Measurements from ENCODE around the gene A2ML1.

The A2ML1 gene

DNA sequence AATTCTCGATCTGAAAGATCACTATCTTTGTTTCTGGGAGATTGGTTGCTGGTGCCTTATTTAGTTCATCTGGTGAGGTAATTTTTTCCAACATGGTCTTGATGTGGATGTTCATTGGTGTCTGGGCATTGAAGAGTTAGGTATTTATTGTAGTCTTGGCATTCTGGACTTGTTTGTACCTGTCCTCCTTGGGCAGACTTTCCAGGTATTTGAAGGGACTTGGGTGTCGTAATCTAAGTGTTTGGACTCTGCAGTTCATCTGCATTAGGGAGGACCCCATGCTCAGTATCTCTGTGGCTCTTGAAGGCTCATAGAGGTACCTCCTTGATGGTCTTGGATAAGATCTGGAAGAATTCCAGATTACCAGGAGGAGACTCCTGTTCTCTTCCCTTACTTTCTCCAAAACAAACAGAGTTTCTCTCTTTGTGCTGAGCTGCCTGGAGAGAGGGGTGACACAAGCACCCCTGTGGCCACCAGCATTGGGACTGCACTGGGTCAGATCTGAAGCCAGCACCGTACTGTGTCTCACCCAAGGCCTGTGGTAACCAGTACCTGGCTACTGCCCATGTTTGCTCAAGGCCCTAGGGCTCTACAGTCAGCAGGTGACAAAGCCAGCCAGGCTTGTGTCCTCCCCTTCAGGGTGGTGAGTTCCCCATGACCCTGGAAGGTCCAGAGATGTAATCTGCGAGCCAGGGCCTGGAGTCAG lies 5.3 kb downstream of the A2ML1 start:
- no peak for TF ChIP-seq ZFX (IDR thresholded peaks at IDR 0.05; ENCODE audit: borderline replicate concordance)
- TF ChIP-seq, protein P1, sequence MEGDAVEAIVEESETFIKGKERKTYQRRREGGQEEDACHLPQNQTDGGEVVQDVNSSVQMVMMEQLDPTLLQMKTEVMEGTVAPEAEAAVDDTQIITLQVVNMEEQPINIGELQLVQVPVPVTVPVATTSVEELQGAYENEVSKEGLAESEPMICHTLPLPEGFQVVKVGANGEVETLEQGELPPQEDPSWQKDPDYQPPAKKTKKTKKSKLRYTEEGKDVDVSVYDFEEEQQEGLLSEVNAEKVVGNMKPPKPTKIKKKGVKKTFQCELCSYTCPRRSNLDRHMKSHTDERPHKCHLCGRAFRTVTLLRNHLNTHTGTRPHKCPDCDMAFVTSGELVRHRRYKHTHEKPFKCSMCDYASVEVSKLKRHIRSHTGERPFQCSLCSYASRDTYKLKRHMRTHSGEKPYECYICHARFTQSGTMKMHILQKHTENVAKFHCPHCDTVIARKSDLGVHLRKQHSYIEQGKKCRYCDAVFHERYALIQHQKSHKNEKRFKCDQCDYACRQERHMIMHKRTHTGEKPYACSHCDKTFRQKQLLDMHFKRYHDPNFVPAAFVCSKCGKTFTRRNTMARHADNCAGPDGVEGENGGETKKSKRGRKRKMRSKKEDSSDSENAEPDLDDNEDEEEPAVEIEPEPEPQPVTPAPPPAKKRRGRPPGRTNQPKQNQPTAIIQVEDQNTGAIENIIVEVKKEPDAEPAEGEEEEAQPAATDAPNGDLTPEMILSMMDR (IDR thresholded peaks at IDR 0.05): no peak
- no peak overlapping the region for H3K27ac ChIP-seq

DNA sequence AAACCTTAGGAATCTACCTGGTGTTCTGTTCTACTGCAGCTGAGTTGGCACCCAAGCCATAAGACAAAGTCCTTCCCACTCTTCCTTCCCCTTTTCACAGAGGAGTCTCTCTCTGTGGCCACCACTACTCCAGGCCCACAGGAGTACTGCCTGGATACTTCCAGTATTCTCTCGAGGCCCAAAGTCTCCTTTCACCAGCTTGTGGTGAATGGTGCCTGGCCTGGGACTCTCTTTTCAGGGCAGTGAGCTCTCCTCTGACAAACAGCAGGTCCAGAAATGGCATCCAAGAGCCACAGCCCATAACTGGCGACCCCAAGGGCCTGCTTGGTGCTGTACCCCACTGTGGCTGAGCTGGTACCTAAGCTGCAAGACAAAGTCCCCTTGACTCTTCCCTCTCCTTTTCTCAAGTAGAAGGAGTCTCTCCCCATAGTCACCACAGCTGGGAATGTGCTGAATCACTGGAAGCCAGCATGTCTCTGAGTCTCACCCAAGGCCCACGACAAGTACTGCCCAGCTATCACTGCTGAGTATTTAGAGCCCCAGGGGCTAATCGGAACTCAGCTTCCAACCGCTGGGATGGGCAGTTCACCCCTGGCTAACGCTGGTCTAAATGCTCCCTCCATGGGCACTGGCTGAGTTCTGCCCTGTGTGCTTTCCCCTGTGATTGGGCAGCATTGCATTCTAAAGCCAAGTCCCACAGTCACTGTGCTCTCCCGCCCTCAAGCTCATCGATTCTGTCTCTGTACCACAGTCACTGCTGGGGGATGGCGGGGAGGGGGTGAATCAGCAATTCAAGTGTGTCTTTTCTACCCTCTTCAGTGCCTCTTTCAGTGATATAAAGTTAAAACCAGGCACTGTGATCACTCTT lies 6.1 kb downstream of the A2ML1 start:
- no peak for TF ChIP-seq ZFX (IDR thresholded peaks at IDR 0.05; ENCODE audit: borderline replicate concordance)
- TF ChIP-seq, protein P1 (IDR thresholded peaks at IDR 0.05): no peak
- no peak overlapping the region for H3K27ac ChIP-seq

DNA sequence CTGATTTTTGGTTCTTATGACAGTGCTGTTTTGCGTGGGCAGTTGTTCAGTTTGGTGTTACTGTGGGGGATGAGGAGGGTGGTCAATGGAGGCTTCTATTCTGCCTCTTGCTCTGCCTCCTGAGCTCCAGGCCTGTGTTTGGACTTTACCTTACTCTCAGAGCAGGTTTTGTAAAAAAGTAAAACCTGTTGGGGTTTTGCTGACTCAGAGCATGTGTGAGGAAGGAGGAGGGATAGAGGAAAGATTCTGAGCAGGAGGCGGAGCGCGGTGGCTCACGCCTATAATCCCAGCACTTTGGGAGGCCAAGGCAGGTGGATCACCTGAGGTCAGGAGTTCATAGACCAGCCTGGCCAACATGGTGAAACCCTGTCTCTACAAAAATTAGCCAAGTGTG lies 6.7 kb downstream of the A2ML1 start:
- no peak for TF ChIP-seq ZFX (IDR thresholded peaks at IDR 0.05; ENCODE audit: borderline replicate concordance)
- TF ChIP-seq, protein P1 (IDR thresholded peaks at IDR 0.05): no peak

DNA sequence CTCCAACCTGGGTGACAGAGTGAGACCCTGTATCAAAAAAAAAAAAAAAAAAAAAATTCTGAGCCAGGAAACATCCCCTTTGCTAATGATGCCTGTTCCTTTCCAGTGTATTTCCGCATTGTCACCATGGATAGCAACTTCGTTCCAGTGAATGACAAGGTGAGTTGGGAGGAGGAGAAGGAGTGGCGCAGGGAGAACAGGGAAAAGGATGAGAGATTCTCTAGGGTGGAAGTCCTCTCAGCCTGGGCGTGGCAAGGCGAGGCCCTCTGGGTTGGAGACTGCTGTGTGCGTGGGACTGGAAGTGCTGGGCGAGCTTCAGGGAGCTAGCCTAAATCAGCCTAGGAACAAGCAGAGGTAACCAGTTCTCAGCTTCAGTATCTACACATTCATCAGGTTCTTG lies 7.2 kb downstream of the A2ML1 start:
- no peak overlapping the region for H3K27ac ChIP-seq

More for the DNA sequence above, 6.7 kb downstream of the A2ML1 start:
- H3K27ac ChIP-seq: no peak overlapping the region

DNA sequence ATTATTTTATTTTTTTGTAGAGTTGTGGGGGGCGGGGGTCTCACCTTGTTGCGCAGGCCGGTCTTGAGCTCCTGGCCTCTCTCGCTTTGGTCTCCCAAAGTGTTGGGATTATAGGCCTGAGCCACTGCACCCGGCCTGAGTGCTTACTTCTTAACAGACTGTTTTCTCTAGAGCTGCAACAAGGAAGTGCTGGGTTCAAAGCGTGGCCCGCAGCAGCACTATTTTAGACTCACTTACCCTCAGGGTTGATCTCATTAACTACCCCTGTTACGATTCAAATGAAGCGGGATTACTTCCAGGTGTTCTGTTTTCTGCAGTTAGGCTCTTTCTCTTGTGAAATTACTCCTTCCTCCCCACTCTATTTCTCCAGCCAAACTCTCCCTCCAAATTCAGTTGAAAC lies 8.7 kb downstream of the A2ML1 start:
- TF ChIP-seq, protein P1 (IDR thresholded peaks at IDR 0.05): no peak
- no peak for TF ChIP-seq ZFX (IDR thresholded peaks at IDR 0.05; ENCODE audit: borderline replicate concordance)
- H3K27ac ChIP-seq: no peak overlapping the region

More for the DNA sequence above, 7.2 kb downstream of the A2ML1 start:
- no peak for TF ChIP-seq ZFX (IDR thresholded peaks at IDR 0.05; ENCODE audit: borderline replicate concordance)
- TF ChIP-seq, protein P1 (IDR thresholded peaks at IDR 0.05): no peak

DNA sequence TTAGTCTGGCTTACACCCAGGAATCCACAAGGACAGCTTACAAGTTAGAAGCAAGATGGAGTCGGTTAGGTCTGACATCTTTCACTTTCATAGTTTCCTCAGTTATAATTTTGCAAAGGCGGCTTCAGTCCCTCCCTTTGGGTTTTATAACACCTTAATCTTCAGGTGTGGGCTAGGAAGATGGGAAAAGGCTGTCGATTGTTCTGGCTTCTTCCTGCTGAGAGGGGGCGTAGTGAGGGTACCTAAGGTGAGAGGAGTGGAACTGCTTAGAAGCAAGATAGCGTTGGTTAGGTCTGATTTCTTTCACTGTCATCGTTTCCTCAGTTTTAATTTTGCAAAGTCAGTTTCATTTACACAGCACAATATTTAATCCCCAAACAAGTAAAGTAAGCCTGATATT lies 10.1 kb downstream of the A2ML1 start:
- H3K27ac ChIP-seq: no peak overlapping the region
- no peak for TF ChIP-seq ZFX (IDR thresholded peaks at IDR 0.05; ENCODE audit: borderline replicate concordance)
- TF ChIP-seq, protein P1 (IDR thresholded peaks at IDR 0.05): no peak

DNA sequence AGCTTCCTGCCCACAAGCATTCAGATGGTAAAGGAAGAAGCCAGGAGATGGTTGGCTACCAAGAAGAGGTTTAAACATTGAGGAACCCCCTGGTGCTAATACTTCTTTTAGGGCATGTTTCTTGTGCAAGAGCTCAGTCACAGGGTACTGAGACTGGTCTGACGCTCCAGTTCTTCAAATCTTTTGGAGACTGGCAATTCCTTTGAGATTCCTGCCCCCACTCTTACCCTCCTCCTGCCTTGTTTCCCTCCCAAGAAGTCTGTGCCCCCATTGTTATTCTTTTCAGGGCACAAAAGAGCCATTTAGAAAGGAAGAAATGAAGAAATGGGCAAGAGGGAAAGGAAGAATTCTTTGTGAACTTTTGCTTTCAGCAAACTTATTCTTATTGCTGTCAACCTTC lies 11.8 kb downstream of the A2ML1 start:
- TF ChIP-seq, protein P1 (IDR thresholded peaks at IDR 0.05): no peak
- no peak for TF ChIP-seq ZFX (IDR thresholded peaks at IDR 0.05; ENCODE audit: borderline replicate concordance)
- no peak overlapping the region for H3K27ac ChIP-seq
